Measurements from ENCODE around the gene ANKRD45. TPM values are rescaled to one million over a fixed set of nuclear protein-coding genes. Genes with fewer than 3 reads are reported as not detected.

ANKRD45 gene
- total RNA-seq, result not detected

DNA sequence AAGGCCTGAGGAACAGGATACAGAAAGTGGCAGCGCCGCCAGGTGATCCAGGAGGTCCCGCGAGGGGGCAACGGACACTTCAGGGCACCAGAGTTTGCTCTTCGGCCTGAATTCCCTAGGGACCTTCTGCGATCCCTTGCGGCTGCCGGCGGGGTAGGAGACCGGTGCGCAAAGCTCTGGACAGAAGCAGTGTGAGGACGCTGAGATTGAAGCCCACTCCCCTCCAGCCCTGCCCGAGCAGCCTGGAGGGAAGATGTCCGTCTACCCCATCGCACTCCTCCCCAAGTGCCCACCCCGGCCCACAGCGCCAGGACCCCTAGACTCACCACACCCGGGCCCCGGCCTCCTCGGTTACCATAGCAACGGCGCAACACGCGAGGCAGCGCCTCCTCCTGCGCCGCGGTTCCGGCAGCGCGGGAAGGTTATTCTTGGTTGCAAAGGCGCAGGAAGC is at the start of gene ANKRD45:
Gene ANKRD45, minus strand, starts transcription at position 361 of the 451 bp plus-strand sequence. CDS start 10,433 bp downstream, outside the sequence.
- WGBS, 2 donors, result 7 to 15% methylated on average over 18 to 27 of the region's 33 CpGs
- H3K4me3 ChIP-seq, result peak within 1 kb of the TSS in 3 of 4 donors; percentile 25 to 56 (median 33)
- no peak within 1 kb of the TSS for H3K27ac ChIP-seq
- H3K9me3 ChIP-seq, result no peaks in the 10 kb centered on the region
- TF ChIP-seq CTCF (IDR thresholded peaks at IDR 0.05) (no peak), POLR2A (IDR thresholded peaks at IDR 0.05) (no peak)
- peaks cover 0 to 29% (median 0%) of the 10 kb centered on the region in 4 donors for H3K27me3 ChIP-seq
- intact Hi-C loops (cut with DNase I), result no loop called here
- no peaks in the 10 kb centered on the region for H3K36me3 ChIP-seq
- peaks cover 4 to 6% (median 4%) of the 10 kb centered on the region in 3 donors for H3K4me1 ChIP-seq
- DNase-seq, result no peak

DNA sequence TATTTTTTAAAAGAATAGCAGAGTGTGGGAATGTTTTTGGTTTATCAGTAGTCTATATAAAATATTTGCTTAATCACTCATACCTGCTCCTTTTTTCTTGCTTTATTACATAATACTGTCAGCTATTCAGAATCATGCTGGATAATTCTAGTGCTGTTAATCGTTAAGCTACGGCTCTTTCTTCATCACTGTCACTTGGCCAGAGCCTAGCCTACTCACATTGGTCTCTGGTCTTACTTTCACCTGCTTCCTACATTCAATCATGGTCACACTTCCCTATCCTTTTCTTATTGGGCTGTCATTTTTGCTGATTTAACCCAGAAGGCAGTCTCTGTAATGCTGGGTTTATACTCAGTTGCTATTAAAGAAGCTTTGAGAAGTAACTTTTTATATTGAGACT is 47.6 kb upstream of the ANKRD45 start:
- WGBS, 2 donors, result 47 to 69% methylated on average over 2 of the region's 2 CpGs
- no peak overlapping the region for H3K27ac ChIP-seq
- H3K9me3 ChIP-seq, result no peaks in the 10 kb centered on the region
- no peak for DNase-seq
- intact Hi-C loops (cut with DNase I), result no loop called here
- H3K4me1 ChIP-seq, result peaks cover 8 to 36% (median 16%) of the 10 kb centered on the region in 3 donors
- no peak overlapping the region for H3K4me3 ChIP-seq
- peaks cover 0 to 13% (median 0%) of the 10 kb centered on the region in 4 donors for H3K27me3 ChIP-seq
- TF ChIP-seq CTCF (IDR thresholded peaks at IDR 0.05) (no peak), POLR2A (IDR thresholded peaks at IDR 0.05) (no peak)
- peaks cover 0 to 23% (median 0%) of the 10 kb centered on the region in 3 donors for H3K36me3 ChIP-seq

- Histone ChIP-seq H3K27me3 (peaks cover 0 to 30% (median 0%) of the 10 kb centered on the region in 4 donors), H3K4me3 (peak overlapping the region; percentile 66 to 84 (median 78)), H3K4me1 (peaks cover 8 to 36% (median 16%) of the 10 kb centered on the region in 3 donors), H3K9me3 (no peaks in the 10 kb centered on the region), H3K36me3 (peaks cover 0 to 14% (median 0%) of the 10 kb centered on the region in 3 donors), H3K27ac (peak overlapping the region; percentile 91 to 96 (median 92))
- TF ChIP-seq POLR2A (IDR thresholded peaks at IDR 0.05) (no peak), CTCF (IDR thresholded peaks at IDR 0.05) (no peak)
- 0 to 1% methylated on average over 2 to 8 of the region's 8 CpGs for WGBS, 2 donors
- intact Hi-C loops (cut with DNase I), result no loop called here
- no peak for DNase-seq
These were observed 45.8 kb upstream of the ANKRD45 start for GRCh38 chr1:173715538-173715844.

DNA sequence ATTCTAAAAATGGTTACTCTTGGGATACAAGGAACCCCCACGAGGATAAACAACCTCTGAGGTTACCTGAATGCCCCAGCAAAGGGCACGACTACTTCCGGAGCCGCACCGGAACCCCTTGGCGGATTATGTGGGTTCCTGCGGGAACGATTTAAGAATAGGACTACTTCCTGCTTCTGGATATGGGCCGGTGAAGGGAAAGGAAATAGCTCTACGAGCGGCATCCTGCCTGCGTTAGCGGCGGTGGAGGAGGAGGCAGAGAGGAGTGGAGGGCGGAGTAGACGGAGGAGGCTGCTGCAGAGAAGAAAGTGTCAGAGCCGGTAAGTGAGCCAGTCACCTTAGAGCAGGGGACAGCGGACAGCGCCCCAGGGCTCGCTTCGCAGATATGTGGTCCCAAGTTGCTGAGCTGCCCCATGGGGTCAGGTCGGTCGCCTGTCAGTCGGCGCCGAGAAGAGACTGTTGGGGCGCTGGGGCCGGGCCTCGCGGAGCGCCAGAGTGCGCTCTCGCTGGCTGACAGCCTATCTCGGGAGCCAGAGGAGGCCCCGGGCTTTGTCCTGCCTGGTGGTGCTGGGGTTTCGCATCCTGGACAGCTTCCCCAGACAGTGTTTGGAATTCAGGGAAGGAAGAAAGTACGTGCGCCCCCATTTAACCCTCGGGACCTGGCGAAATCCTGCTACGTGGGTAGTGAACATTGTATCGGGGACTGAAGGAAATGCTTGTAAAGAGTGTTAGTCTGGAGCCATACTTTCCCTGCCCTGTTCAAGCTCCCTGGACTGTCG is 45.3 kb upstream of the ANKRD45 start, which contains the start of gene KLHL20:
Gene KLHL20, plus strand, starts transcription at position 223 of the 779 bp plus-strand sequence. CDS start 1,063 bp downstream, outside the sequence.
- intact Hi-C loops (cut with DNase I), result no loop called here
- 0% methylated on average over 21 to 37 of the region's 43 CpGs for WGBS, 2 donors

More for the DNA sequence above, 45.3 kb upstream of the ANKRD45 start, which contains the start of gene KLHL20:
- peak; percentile 27 for DNase-seq
- no peaks in the 10 kb centered on the region for H3K9me3 ChIP-seq
- peaks cover 0 to 36% (median 0%) of the 10 kb centered on the region in 4 donors for H3K27me3 ChIP-seq
- TF ChIP-seq CTCF (IDR thresholded peaks at IDR 0.05), result peak in 2 of 6 experiments; percentile 7 to 19
- peak in 2 of 4 donors; percentile 68 to 71 for TF ChIP-seq POLR2A (IDR thresholded peaks at IDR 0.05)
- peaks cover 8 to 36% (median 16%) of the 10 kb centered on the region in 3 donors for H3K4me1 ChIP-seq
- peaks cover 0 to 14% (median 0%) of the 10 kb centered on the region in 3 donors for H3K36me3 ChIP-seq
- H3K27ac ChIP-seq, result peak within 1 kb of the TSS; percentile 91 to 96 (median 92)
- peak within 1 kb of the TSS; percentile 66 to 84 (median 78) for H3K4me3 ChIP-seq

Measured in esophagus squamous epithelium (tissue), 5 donors.